HG03457 (cell line): Measurements from ENCODE around the gene SOS2.

ENCODE experiments used
- ATAC-seq: cut with Tn5 transposase; IDR thresholded peaks from one replicate; pipeline ENCODE4 v1.9.1; 2021; ENCODE audit warnings: moderate number of reproducible peaks; ENCODE audit not compliant: unreplicated experiment

Gene SOS2

DNA sequence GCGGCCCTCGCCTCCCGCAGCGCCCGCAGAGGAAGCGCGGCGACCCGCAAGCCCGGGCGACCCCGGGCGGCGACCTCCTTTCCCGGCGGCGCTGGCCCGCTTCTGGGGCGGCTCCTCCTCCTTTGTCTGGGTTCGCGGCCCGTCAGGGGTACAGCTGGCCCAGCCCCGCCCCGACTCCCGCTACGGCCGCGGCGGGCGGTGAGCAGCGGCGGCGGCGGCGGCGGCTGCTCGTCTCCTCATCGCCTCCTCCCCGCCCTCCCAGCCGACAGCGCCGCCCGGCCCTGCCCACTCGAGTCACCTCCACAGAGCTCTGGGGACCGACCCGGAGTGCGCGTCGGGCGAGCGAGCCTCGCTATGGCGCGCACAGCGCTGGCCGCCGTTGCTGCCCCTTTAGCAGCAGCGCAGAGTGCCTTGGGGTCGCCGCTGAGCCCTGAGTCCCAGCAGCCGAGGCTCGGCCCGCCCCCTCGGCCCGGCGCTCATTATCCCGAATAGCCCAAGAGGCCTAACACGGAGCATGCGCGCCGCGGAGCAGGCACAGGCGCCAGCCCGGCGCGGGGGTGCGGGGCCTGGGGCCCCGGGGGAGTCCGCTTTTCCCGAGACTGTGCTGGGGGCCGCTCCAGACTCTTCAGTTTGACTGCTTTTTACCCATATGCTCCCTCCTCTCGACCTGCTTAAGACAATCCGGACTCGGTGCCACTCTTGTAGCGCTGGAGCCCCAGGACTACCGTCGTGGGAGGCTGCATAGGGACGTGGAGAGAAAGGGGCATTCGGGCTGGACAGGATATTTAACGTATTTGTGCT, at the start of gene SOS2:
TSS of gene SOS2 (minus strand) at position 104 of the 801 bp plus-strand sequence. CDS start 295 bp downstream, outside the sequence.
- peak; percentile 73 for ATAC-seq

DNA sequence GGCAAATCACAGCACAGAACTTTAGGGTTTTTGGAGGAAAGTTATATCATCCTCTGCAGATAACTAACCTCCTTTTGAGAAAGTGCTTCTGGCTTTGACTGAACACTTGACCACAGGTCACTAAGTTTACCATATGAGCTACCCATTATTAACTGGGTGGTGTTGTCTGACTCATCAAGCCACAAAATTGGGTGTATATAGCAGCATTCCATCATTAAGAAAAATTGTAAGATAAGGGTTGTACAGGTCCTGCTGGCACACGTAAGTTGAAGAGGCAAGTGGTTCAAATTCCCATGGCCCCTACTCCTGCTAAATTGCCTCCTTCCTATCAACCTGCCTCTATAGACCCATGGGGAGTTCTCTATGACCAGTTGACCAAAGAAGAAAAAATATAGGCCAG, 41.1 kb upstream of the SOS2 start:
- ATAC-seq = no peak

DNA sequence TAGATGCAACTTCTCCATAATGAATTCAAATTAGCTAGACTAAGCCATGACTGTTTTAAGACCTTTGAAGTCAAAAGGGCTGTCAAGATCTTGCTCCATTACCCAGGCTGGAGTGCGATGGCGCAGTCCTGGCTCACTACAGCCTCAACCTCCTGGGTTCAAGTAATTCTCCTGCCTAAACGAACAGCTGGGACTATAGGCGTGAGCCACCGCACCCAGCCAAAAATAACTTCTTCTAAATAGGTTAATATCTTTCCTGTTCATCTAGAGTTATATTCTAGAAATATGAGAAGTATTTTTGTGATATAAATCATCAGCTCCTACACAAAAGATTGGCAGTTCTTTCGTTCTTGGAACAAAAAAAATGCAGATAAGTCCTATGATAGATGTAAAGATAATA, 39.6 kb upstream of the SOS2 start:
- no peak for ATAC-seq

GRCh38 chr14:50265029-50265428, 33.7 kb upstream of the SOS2 start:
- ATAC-seq = no peak

DNA sequence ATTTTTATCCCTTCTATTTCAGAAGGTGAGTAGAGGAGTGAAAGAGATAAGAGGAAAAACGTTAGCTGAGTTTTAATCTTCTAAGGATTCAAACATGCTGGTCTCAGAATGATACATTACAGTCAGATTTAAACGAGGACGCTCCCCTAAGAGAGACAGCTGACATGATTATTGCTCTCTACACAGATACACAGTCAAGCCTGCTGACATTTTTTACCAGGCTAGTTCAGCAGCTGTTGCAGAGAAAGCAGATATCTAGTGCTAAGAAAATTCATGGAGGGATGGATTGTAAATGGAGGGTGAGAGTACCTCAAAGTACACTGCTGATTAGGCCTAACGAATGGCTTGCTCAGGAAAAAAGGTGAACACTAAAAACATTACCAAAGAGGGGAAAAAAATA, 31.9 kb upstream of the SOS2 start:
- ATAC-seq = no peak

DNA sequence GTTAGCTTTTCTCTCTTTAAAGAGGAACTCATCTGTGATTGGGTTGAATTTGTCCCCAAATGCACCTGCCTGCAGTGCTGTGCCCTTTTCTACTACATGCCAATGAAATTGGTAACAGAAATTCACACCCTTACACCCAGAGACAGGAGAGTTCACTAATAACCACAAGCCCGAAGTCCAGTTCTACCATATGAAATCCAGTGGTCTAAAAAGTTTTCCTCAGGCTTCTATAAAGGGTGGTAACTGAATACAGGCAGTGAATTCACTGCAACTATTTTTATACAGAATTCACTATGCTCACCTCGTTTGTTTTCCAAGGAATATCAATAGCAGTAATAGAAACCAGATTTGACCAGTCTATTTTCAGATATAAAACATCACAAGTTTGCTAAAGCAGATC, 31.5 kb upstream of the SOS2 start:
- ATAC-seq = no peak

DNA sequence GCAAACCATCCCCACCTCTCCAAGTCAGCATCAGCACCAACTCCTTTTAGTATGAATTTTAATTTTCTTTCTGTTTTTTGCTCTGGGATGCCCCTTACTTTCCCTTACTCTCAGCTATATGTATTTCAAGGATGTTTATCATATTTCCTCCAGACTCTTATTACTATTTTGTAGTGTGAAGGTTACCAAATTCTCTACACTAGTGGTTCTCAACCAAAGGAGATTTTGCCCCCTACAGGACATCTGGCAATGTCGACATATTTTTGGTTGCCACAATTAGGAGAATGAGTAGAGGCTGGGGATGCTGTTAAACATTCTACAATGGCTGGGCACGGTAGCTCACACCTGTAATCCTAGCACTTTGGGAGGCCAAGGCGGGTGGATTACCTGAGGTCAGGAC, 29.1 kb upstream of the SOS2 start:
- ATAC-seq = no peak

- ATAC-seq = no peak
Observed at GRCh38 chr14:50260072-50260471, 28.7 kb upstream of the SOS2 start.

DNA sequence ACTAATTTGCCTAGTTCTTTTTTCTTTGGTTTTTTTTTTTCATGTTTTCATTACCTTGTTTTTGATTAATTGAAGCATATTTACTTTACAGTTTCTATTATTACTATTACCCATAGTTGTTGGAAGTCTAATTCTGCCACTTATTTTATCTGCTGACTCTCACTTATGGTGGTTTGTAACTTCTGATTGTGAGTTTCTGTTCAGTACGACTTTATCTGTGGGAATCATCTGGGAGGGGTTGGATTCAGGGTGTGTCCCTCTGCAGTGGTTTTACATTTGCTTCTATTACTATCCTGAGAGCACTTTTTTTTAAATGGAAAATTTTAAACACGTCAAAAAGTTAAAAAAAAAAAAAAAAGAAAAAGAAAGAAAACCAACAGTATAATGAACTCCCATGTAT, 26.4 kb upstream of the SOS2 start:
- ATAC-seq = no peak

DNA sequence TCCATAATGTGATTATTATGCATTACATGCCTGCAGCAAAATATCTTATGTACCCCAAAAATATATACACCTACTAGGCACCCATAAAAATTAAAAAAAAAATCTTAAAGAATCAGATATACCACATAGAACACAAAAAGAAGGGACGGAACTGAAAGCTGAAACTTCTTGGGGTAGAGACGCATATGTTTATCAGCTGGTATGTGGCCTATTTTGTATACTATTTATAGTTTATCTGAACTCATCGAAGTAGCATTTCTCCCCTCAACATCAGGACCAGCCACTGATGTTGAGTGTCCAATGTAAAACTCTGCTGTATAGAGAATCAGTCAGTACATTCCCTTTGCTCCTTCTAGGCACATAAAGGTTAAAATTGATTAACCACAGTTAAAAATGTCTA, 22.9 kb upstream of the SOS2 start:
- no peak for ATAC-seq

DNA sequence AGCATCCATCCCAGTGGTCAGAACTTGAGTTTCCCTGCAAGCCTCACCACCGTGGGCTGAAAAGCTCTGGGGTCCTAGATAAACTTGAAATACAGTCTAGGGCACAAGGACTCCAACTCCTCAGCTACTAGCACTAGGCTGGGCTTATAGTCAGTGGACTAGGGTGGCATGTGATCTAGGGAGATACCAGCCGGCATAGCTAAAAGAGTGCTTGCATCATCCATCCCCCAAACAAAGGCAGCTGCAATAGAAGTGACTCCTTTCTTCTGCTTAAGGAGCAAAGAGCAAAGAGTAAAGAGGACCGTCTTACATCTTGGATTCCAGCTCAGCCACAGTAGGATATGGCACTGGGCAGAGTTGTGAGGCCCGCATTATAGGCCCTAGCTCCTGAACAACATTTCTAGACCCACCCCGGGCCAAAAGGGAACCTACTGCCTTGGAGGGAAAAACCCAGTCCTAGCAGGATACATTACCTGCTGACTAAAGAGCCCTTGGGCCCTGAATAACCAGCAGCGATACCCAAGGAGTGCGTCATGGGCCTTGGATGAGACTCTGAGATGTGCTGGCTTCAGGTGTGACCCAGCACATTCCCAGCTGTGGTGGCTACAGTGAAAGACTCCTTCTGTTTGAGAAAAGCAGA, 17.9 kb upstream of the SOS2 start:
- ATAC-seq = no peak

GRCh38 chr14:50247245-50247644, 15.9 kb upstream of the SOS2 start:
- no peak for ATAC-seq

DNA sequence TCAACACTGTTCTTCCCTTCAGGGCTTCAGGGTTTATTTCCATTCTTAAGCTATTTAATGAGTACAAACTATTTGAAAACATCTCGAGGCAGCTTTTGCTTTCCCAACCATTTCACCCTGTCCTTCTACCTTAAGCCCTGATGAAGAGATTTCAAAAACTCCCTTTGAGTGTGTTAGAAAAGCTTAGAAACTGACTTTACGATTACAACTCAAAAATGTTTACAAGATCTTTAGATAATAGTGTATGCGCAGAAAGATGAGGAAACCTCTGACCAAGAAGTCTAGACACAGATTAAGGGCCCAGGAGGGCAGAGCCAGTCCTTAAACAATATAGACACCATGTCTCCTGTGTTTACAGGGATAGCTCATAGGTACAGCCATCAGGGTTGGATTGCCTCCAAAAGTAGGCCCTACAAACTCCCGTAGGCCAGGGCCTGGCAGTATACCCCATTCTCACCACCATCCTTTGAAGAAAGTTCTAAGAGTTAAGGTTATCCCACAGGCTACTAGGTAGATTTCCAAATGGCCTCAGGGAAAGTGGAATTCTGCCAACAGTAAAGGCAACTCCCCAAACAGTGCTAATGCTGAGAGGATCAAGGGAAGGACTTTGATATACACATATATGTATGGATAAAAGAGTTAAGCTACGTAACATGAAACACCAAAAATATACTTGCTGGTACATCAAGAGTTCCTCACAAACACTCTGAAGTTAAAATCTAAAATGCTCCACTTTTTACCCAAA, 11.4 kb upstream of the SOS2 start:
- ATAC-seq = no peak

GRCh38 chr14:50242096-50242495, 10.7 kb upstream of the SOS2 start:
- ATAC-seq = no peak

DNA sequence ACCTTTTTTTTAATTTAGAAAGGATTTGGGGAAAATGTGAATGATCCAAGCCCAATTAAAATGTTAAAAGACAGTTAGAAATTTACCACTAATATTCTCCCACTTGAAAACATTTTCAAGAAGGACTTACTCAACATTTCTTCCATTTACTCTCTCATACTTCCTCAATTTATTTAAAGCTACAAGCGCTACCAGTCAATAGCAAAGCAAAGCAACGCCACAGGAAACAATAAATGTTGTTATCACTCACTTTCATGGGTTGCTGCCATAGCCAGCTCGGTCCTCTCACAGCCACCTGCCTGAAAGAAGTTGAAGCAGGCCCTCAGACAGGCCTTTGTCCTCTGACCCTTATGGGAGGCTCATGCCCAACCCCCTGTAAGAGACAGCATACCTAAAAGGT, 6.0 kb upstream of the SOS2 start:
- no peak for ATAC-seq

DNA sequence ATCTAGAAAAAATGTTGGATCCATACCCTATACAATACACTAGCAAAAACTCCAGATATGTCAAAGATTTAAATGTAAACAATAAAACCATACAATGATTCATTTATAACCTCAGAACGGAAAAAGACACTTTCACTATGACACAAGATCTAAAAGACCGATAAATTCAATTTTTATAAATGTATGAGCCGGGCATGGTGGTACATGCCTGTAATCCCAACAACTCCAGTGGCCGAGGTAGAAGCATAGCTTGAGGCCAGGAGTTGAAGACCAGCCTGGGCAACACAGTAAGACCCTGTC, 2.5 kb upstream of the SOS2 start:
- ATAC-seq = no peak

DNA sequence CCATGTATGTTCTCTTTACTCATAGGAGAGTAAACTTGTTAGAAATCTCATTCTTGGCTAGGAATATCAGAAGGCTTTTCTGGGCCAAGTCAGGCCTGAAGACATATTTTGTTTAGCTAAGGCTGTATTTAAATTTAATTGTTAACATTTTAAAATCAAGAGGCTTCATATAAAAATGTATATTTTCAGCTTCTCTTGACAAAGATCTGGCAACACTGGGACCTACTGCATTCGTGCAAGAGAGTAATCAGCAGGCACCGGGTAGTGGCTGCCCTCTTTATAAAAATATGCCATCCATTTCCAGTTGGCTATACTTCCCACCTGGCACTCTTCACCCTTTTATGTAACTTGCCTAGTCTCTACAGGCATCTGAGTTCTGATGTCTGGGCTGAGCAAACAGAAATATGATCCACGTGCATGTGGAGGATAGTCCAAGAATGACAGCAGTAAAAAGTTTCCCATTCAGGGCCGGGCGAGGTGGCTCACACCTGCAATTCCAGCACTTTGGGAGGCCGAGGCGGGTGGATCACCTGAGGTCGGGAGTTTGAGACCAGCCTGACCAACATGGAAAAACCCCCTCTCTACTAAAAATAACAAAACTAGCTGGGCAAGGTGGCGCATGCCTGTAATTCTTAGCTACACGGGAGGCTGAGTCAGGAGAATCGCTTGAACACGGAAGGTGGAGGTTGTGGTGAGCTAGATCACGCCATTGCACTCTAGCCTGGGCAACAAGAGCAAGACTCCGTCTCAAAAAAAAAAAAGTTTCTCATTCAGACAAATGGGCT, 2.0 kb upstream of the SOS2 start:
- no peak for ATAC-seq

DNA sequence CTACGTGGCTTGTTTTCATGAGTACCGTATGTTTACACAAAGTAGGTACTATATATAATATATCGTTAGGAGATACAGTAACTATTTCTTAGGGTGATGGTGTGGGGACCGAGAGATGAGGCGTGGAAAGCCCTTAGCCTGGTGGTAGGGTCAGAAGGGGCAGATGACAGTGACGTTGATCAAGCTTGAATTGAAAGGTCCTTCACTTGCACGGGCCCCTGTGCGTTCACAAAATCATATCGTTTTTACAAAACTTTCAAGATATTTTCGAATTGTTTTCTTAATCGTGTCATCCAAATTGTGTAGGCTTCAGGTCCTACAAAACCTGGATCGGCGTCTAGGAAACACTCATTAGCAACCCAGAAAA, 881 bp upstream of the SOS2 start:
- ATAC-seq = no peak

GRCh38 chr14:50230701-50231474, 490 bp downstream of the SOS2 start:
- peak; percentile 41 for ATAC-seq

GRCh38 chr14:50230401-50230700, 1.0 kb downstream of the SOS2 start:
- ATAC-seq = no peak

GRCh38 chr14:50229681-50230080, 1.7 kb downstream of the SOS2 start:
- no peak for ATAC-seq
